ENCODE data around the gene MASTL.

MASTL gene

GRCh38 chr10:27225642-27226257, 70.6 kb downstream of the MASTL start:
- DNase-seq = no peak

GRCh38 chr10:27230022-27230421, 74.9 kb downstream of the MASTL start:
- no peak for DNase-seq

- no peak for DNase-seq
Measured at GRCh38 chr10:27235706-27236105, 80.6 kb downstream of the MASTL start.

All from islet precursor cell (in vitro differentiated cells).